Esophagus muscularis mucosa (tissue), 4 donors: Measurements from ENCODE around the gene CAPNS1. TPM values are rescaled to one million over a fixed set of nuclear protein-coding genes. Genes with fewer than 3 reads are reported as not detected.

Experiments used
- DNase-seq: peaks from one replicate; pipeline ENCODE4 v3.0.0-alpha.2; 2017; ENCODE audit errors: extremely low spot score
- H3K27ac ChIP-seq, 4 donors: fragments of 200-600 bp; sonication (generic); replicated peaks in 1 of 4; 1 replicate in 3 of 4; 2 replicates in 1 of 4; pipeline ENCODE4 v1.5.1; 2016 to 2019; ENCODE audit warnings: mild to moderate bottlenecking in 1 of 4
- H3K27me3 ChIP-seq, 4 donors: fragments of 200-600 bp; sonication (generic); one replicate each; pipeline versions ENCODE4 v1.5.1 to v1.6.0; 2016 to 2019
- H3K36me3 ChIP-seq, 4 donors: fragments of 200-600 bp; sonication (generic); one replicate each; pipeline ENCODE4 v1.5.1; 2016 to 2019
- H3K4me1 ChIP-seq, 4 donors: fragments of 200-600 bp; sonication (generic); one replicate each; pipeline ENCODE4 v1.5.1; 2016 to 2019
- H3K4me3 ChIP-seq, 4 donors: fragments of 200-600 bp; sonication (generic); 1 replicate in 2 of 4; 2 replicates in 2 of 4; pipeline ENCODE4 v1.5.1; 2016 to 2019; ENCODE audit warnings: mild to moderate bottlenecking in 4 of 4, moderate library complexity in 1 of 4
- H3K9me3 ChIP-seq, 4 donors: fragments of 200-600 bp; sonication (generic); 1 replicate in 3 of 4; 2 replicates in 1 of 4; pipeline ENCODE4 v1.5.1; 2016 to 2019
- EP300 ChIP-seq: sonication (generic); formaldehyde crosslinking; IDR thresholded peaks from one replicate; pipeline ENCODE4 v1.6.1; 2017; ENCODE audit warnings: antibody characterized with exemption
- POLR2A ChIP-seq: fragments of 450-650 bp; IDR thresholded peaks from one replicate; pipeline ENCODE4 v1.6.1; 2017; ENCODE audit warnings: antibody characterized with exemption, moderate library complexity, mild to moderate bottlenecking, low read depth
- POLR2AphosphoS5 ChIP-seq, 2 donors: sonication (generic); formaldehyde crosslinking; IDR thresholded peaks; one replicate each; pipeline ENCODE4 v1.6.1; 2017; ENCODE audit warnings: antibody characterized with exemption in 2 of 2
- WGBS: methylation state at CpG from one replicate; pipeline ENCODE4 v1.1.5; 2018; 5-methylcytosine and 5-hydroxymethylcytosine counted together
- intact Hi-C: fragments of 100-400 bp; cut with DNase I; formaldehyde crosslinking; loops from one replicate; pipeline ENCODE4 v1.15.1; 2023
- total RNA-seq, 4 donors: library from RNA; depleted of rRNA; stranded (reverse); fragments of >200 nt; gene quantifications; one replicate each; pipeline versions ENCODE4 v1.1.0 to v1.2.1, GENCODE V29; 2016
- TF ChIP-seq, protein P1 (sequence below), 3 experiments: fragments of 200-600 bp in 2 of 3; fragments of 450-650 bp in 1 of 3; sonication (generic) in 2 of 3; IDR thresholded peaks; one replicate each; pipeline ENCODE4 v1.5.1; 2017 to 2019; ENCODE audit warnings: antibody characterized with exemption in 3 of 3, mild to moderate bottlenecking in 2 of 3, moderate library complexity in 1 of 3

Gene CAPNS1
- total RNA-seq, 4 donors from 2014 or later: 212 to 245 (median 229) TPM

DNA sequence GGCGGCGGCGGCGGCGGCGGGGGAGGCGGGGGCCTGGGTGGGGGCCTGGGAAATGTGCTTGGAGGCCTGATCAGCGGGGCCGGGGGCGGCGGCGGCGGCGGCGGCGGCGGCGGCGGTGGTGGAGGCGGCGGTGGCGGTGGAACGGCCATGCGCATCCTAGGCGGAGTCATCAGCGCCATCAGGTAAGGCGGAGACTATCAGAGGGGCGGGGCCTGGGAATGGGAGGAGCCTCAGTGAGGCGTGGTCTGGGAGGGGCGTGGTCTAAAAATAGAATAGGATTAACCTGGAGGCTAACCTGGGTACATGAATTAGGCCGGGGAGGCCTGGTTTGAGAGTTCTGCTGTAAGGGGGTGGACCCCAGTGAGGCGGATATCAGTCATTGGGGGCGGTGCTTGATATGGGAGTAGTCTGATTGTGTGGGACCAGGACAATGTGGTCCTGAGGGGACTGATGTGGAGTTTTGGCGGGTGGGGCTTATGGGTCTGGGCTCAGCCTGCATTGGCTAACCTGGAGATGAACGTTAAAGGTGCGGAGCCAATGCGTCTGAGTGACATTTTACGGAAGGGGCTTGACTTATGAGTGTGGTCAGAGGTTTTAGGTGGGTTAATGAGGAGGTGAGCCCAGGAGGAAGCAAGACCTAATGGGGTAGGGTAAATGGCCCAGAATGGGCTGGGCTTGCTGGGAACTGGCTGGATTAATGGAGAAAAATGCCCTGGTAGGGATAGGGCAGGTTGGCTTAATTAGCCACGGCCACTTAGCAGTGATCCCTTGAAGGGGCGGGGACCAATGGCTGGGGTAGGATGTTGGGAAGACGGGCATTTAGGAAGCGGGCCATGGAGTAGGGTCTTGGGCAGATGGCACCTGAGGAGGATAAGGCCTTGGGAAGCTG is 1.4 kb downstream of the CAPNS1 start:
- Histone ChIP-seq H3K27me3 (no peaks in the 10 kb centered on the region), H3K4me1 (peaks cover 21 to 47% (median 38%) of the 10 kb centered on the region in 4 donors), H3K4me3 (peak overlapping the region; percentile 74 to 97 (median 76)), H3K9me3 (no peaks in the 10 kb centered on the region), H3K36me3 (peaks cover 22 to 46% (median 43%) of the 10 kb centered on the region in 4 donors), H3K27ac (peak overlapping the region; percentile 92 to 100 (median 96))
- intact Hi-C loops: no loop called here
- DNase-seq: peak; percentile 96
- WGBS: 37% methylated on average over 21 of the region's 42 CpGs
- TF ChIP-seq POLR2A (no peak), POLR2AphosphoS5 (IDR thresholded peaks at IDR 0.05) (peak; percentile 89 to 90)

DNA sequence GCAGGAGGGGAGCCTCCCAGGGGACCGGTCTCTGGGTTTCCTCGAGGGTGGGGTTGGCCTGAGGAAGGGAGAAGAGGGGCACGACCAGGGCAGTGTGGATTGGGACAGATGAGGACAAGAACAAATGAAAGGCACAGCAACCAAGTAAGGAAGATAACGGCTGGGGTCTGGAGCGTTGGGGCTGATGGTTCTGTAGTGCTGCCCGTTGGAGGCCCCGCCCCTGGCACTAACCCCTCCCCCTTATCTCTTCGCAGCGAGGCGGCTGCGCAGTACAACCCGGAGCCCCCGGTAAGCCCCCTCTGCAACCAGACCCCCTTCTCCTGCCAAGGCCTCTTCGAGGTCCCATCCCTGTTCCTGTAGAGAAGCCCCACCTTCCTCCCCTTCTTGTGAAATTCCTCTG is 2.2 kb downstream of the CAPNS1 start:
- Histone ChIP-seq H3K27me3 (no peaks in the 10 kb centered on the region), H3K9me3 (no peaks in the 10 kb centered on the region), H3K4me3 (no peak overlapping the region), H3K36me3 (peaks cover 29 to 54% (median 50%) of the 10 kb centered on the region in 4 donors), H3K27ac (peak overlapping the region; percentile 92 to 100 (median 96)), H3K4me1 (peaks cover 14 to 39% (median 31%) of the 10 kb centered on the region in 4 donors)
- TF ChIP-seq EP300 (no peak), POLR2A (no peak), POLR2AphosphoS5 (IDR thresholded peaks at IDR 0.05) (no peak)
- TF ChIP-seq, protein P1, sequence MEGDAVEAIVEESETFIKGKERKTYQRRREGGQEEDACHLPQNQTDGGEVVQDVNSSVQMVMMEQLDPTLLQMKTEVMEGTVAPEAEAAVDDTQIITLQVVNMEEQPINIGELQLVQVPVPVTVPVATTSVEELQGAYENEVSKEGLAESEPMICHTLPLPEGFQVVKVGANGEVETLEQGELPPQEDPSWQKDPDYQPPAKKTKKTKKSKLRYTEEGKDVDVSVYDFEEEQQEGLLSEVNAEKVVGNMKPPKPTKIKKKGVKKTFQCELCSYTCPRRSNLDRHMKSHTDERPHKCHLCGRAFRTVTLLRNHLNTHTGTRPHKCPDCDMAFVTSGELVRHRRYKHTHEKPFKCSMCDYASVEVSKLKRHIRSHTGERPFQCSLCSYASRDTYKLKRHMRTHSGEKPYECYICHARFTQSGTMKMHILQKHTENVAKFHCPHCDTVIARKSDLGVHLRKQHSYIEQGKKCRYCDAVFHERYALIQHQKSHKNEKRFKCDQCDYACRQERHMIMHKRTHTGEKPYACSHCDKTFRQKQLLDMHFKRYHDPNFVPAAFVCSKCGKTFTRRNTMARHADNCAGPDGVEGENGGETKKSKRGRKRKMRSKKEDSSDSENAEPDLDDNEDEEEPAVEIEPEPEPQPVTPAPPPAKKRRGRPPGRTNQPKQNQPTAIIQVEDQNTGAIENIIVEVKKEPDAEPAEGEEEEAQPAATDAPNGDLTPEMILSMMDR (IDR thresholded peaks at IDR 0.05): no peak
- WGBS: 91% methylated on average over 14 of the region's 14 CpGs
- DNase-seq: no peak
- intact Hi-C loops: no loop called here

DNA sequence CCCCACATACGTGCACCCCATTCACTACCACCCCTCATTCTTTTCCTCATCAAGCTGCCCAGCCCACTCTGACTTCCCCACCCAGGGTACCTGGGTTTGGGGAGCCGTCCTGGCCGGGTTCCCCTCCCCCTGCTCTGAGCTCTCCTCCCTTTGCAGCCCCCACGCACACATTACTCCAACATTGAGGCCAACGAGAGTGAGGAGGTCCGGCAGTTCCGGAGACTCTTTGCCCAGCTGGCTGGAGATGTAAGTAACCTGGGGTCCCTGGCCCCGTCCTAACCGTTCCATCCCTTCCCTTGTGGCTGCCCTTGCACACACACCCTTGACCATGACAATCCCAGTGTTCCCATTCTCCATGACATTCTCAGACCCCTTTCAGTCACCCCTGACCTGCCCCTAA is 2.6 kb downstream of the CAPNS1 start:
- intact Hi-C loops: no loop called here
- peaks cover 33 to 58% (median 55%) of the 10 kb centered on the region in 4 donors for H3K36me3 ChIP-seq

DNA sequence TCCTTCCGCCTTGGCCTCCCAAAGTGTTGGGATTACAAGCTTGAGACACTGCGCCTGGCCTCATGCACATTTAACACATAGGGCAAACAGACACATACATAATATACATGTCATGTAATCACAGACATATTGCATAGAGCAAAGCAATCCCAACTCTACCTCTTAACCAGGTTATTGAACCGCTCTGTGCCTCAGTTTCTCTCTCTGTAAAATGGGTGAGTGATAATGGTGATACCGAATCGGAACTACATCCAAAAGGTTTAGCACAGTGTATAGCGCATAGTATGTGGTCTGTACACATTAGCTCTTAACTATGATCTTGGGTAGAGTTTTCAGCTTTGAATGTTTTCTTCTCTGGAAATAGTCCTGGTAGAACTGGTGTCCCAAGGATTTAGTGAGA is 4.8 kb downstream of the CAPNS1 start:
- WGBS: 96% methylated on average over 6 of the region's 6 CpGs
- peaks cover 49 to 80% (median 76%) of the 10 kb centered on the region in 4 donors for H3K36me3 ChIP-seq
- H3K9me3 ChIP-seq: no peaks in the 10 kb centered on the region
- H3K27me3 ChIP-seq: no peaks in the 10 kb centered on the region
- TF ChIP-seq EP300 (no peak), POLR2A (no peak), POLR2AphosphoS5 (IDR thresholded peaks at IDR 0.05) (no peak)
- TF ChIP-seq, protein P1 (IDR thresholded peaks at IDR 0.05): no peak
- no peak overlapping the region for H3K27ac ChIP-seq
- H3K4me1 ChIP-seq: peaks cover 12 to 30% (median 17%) of the 10 kb centered on the region in 4 donors
- no peak overlapping the region for H3K4me3 ChIP-seq
- intact Hi-C loops: no loop called here
- DNase-seq: no peak

More for the DNA sequence above, 2.6 kb downstream of the CAPNS1 start:
- H3K9me3 ChIP-seq: no peaks in the 10 kb centered on the region
- peaks cover 14 to 34% (median 26%) of the 10 kb centered on the region in 4 donors for H3K4me1 ChIP-seq
- DNase-seq: no peak
- 74% methylated on average over 8 of the region's 9 CpGs for WGBS
- H3K4me3 ChIP-seq: no peak overlapping the region
- peak overlapping the region in 2 of 4 donors; percentile 92 to 96 for H3K27ac ChIP-seq
- no peak for TF ChIP-seq EP300
- TF ChIP-seq POLR2AphosphoS5 (IDR thresholded peaks at IDR 0.05): no peak
- TF ChIP-seq, protein P1 (IDR thresholded peaks at IDR 0.05): no peak
- TF ChIP-seq POLR2A: no peak
- H3K27me3 ChIP-seq: no peaks in the 10 kb centered on the region

DNA sequence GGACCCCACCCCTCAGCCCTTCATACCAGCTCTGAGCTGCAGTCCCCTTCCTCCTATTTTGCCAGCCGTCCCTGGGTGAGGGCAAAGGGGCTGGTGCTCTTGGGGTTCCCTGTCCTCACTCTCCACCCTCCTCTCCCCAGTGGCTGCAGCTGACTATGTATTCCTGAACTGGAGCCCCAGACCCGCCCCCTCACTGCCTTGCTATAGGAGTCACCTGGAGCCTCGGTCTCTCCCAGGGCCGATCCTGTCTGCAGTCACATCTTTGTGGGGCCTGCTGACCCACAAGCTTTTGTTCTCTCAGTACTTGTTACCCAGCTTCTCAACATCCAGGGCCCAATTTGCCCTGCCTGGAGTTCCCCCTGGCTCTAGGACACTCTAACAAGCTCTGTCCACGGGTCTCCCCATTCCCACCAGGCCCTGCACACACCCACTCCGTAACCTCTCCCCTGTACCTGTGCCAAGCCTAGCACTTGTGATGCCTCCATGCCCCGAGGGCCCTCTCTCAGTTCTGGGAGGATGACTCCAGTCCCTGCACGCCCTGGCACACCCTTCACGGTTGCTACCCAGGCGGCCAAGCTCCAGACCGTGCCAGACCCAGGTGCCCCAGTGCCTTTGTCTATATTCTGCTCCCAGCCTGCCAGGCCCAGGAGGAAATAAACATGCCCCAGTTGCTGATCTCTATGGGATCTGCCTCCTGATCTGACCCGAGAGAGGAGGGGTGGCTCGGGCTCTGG is 10.0 kb downstream of the CAPNS1 start:
- 72% methylated on average over 13 of the region's 13 CpGs for WGBS
- TF ChIP-seq, protein P1 (IDR thresholded peaks at IDR 0.05): no peak
- TF ChIP-seq POLR2A: no peak
- no peak for TF ChIP-seq POLR2AphosphoS5 (IDR thresholded peaks at IDR 0.05)
- no peak for TF ChIP-seq EP300
- no peak for DNase-seq
- no peaks in the 10 kb centered on the region for H3K9me3 ChIP-seq
- H3K4me3 ChIP-seq: no peak overlapping the region
- intact Hi-C loops: no loop called here
- H3K36me3 ChIP-seq: peaks cover 39 to 64% (median 61%) of the 10 kb centered on the region in 4 donors
- H3K27ac ChIP-seq: peak overlapping the region; percentile 92 to 98 (median 96)
- peaks cover 31 to 53% (median 36%) of the 10 kb centered on the region in 4 donors for H3K4me1 ChIP-seq
- no peaks in the 10 kb centered on the region for H3K27me3 ChIP-seq
